Vagina (tissue), 2 donors: ENCODE results near the gene PACS1. TPM values are rescaled to one million over a fixed set of nuclear protein-coding genes. Genes with fewer than 3 reads are reported as not detected.
"Not testable (repeated sequence)": the region's sequence is repeated elsewhere in the genome, so short reads cannot be mapped to it uniquely, and the experiment has no call there.

ENCODE experiments used
- DNase-seq, 2 donors: peaks; one replicate each; pipeline ENCODE4 v3.0.0-alpha.2; 2017; ENCODE audit errors: extremely low spot score in 2 of 2
- H3K27ac ChIP-seq: fragments of 200-600 bp; sonication (generic); one replicate; pipeline ENCODE4 v1.5.1; 2019
- H3K27me3 ChIP-seq: fragments of 200-600 bp; sonication (generic); one replicate; pipeline ENCODE4 v1.5.1; 2019
- H3K36me3 ChIP-seq, 2 donors: fragments of 200-600 bp; sonication (generic); one replicate each; pipeline ENCODE4 v1.5.1; 2017 to 2019
- H3K4me1 ChIP-seq: fragments of 200-600 bp; sonication (generic); one replicate; pipeline ENCODE4 v1.5.1; 2019
- H3K4me3 ChIP-seq, 2 donors: fragments of 200-600 bp; sonication (generic); 1 replicate in 1 of 2; 2 replicates in 1 of 2; pipeline ENCODE4 v1.5.1; 2016 to 2019
- H3K9me3 ChIP-seq: fragments of 200-600 bp; sonication (generic); one replicate; pipeline ENCODE4 v1.5.1; 2019
- POLR2A ChIP-seq, 2 donors: fragments of 450-650 bp; IDR thresholded peaks; one replicate each; pipeline ENCODE4 v1.6.1; 2017; ENCODE audit warnings: antibody characterized with exemption in 2 of 2, mild to moderate bottlenecking in 2 of 2, moderate library complexity in 2 of 2
- POLR2AphosphoS5 ChIP-seq, 2 donors: sonication (generic); formaldehyde crosslinking; IDR thresholded peaks; one replicate each; pipeline ENCODE4 v1.9.0; 2017; ENCODE audit warnings: antibody characterized with exemption in 2 of 2, mild to moderate bottlenecking in 2 of 2, low read depth in 1 of 2; ENCODE audit not compliant: insufficient read depth in 1 of 2
- intact Hi-C: fragments of 100-400 bp; cut with DNase I; formaldehyde crosslinking; loops from one replicate; pipeline ENCODE4 v1.15.1; 2023
- total RNA-seq: library from RNA; depleted of rRNA; stranded (reverse); fragments of >200 nt; gene quantifications from one replicate; pipeline ENCODE4 v1.2.3, GENCODE V29; 2016
- TF ChIP-seq, protein P1 (sequence below), 3 experiments: fragments of 450-650 bp in 2 of 3; fragments of 200-600 bp in 1 of 3; sonication (generic) in 1 of 3; IDR thresholded peaks; one replicate each; pipeline ENCODE4 v1.5.1; 2017 to 2019; ENCODE audit warnings: antibody characterized with exemption in 3 of 3, mild to moderate bottlenecking in 2 of 3, moderate library complexity in 2 of 3

Gene PACS1
- 66.0 TPM for total RNA-seq

DNA sequence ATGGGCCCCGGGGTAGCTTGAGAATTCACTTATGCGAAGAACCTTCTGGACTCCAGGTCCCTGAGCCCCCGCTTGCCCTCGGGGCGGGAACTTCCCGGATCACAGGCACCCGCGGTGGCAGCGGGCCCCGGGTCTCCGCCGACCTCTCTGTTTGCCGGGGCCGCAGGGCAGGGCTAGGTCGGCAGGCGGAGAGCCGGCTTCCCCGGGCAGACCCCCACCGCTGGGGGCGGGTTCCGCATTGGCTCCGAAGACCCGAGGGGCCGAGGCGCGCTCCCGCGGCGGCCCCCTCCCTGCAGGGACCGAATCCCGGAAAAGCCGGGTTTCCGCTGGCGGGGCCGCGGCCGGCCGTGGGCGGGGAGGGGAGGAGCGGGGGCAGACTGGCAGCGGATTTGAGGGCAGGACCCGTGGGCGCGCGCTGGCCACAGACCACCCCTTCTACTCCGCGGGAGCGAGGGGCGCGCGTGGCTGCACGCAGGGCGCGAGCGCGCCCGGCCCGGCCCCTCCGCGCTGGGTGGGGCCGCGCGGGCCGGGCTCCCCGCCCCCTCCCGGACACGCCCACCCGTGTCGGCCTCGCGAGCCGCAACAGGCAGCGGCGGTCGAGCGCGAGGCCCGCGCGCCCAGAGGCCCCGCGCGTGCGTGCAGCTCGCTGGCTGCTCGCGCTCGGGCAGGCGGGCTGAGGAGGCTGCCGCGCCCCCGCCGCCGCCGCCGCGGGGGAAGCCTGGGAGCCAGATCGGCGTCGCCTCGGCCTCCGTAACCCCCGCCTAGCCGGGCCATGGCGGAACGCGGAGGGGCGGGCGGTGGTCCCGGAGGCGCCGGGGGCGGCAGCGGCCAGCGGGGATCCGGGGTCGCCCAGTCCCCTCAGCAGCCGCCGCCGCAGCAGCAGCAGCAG, at the start of gene PACS1:
Gene PACS1, plus strand, starts transcription at position 558 of the 889 bp plus-strand sequence. Its CDS starts 215 bp downstream, at position 773.
- intact Hi-C loops, result no loop called here
- no peak for DNase-seq
- Histone ChIP-seq H3K4me1 (peaks cover 42% of the 10 kb centered on the region), H3K27ac (peak within 1 kb of the TSS; percentile 90), H3K9me3 (no peaks in the 10 kb centered on the region), H3K27me3 (no peaks in the 10 kb centered on the region), H3K36me3 (peaks cover 0 to 42% of the 10 kb centered on the region in 2 donors), H3K4me3 (peak within 1 kb of the TSS; percentile 66 to 79)
- TF ChIP-seq, protein P1, sequence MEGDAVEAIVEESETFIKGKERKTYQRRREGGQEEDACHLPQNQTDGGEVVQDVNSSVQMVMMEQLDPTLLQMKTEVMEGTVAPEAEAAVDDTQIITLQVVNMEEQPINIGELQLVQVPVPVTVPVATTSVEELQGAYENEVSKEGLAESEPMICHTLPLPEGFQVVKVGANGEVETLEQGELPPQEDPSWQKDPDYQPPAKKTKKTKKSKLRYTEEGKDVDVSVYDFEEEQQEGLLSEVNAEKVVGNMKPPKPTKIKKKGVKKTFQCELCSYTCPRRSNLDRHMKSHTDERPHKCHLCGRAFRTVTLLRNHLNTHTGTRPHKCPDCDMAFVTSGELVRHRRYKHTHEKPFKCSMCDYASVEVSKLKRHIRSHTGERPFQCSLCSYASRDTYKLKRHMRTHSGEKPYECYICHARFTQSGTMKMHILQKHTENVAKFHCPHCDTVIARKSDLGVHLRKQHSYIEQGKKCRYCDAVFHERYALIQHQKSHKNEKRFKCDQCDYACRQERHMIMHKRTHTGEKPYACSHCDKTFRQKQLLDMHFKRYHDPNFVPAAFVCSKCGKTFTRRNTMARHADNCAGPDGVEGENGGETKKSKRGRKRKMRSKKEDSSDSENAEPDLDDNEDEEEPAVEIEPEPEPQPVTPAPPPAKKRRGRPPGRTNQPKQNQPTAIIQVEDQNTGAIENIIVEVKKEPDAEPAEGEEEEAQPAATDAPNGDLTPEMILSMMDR (IDR thresholded peaks at IDR 0.05), result no peak
- TF ChIP-seq POLR2A (IDR thresholded peaks at IDR 0.05) (peak in 1 of 2 donors; percentile 41), POLR2AphosphoS5 (IDR thresholded peaks at IDR 0.05; ENCODE audit: insufficient read depth in 1 of 2, low read depth in 1 of 2) (peak in 1 of 2 donors; percentile 57)

DNA sequence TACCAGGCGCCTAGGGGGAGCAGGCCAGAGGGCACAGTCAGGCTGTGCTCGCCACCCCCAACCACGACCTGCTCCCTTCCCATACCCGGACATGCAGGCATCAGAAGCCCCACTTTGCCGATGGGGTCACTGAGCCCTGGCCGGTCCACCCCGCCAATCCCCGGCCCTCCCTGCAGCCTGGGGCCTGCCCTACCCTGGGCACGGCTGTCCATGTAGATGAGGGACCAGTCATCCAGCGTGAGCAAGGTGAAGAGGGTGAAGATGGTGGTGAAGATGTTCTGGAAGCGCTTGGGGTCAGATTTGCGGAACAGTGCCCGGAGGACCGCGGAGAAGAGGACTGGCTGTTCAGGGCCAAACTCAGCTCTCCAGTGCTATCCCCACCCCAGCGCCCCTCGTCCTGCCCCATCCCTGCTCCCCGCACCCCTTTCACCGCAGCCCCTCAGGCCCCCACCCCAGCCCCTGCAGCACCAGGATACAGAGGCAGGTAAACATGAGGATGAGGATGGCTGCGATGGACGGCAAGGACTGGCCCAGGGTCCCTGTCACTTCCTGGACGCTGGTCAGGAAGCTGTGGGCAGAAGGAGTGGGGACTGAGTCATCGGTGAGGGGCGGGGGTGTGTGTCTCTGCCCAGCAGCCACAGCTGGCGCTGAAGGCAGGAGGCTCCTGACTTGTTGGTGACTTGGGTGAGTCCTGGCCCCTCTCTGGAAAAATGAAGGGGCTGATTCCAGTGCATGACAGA, 49.3 kb upstream of the PACS1 start:
- TF ChIP-seq, protein P1 (IDR thresholded peaks at IDR 0.05), result no peak
- TF ChIP-seq POLR2AphosphoS5 (IDR thresholded peaks at IDR 0.05; ENCODE audit: insufficient read depth in 1 of 2, low read depth in 1 of 2) (no peak), POLR2A (IDR thresholded peaks at IDR 0.05) (no peak)
- no peaks in the 10 kb centered on the region for H3K27me3 ChIP-seq
- H3K4me3 ChIP-seq, result no peak overlapping the region
- no peaks in the 10 kb centered on the region for H3K9me3 ChIP-seq
- H3K27ac ChIP-seq, result no peak overlapping the region
- intact Hi-C loops, result no loop called here
- no peaks in the 10 kb centered on the region for H3K36me3 ChIP-seq
- H3K4me1 ChIP-seq, result peaks cover 4% of the 10 kb centered on the region
- DNase-seq, result no peak

DNA sequence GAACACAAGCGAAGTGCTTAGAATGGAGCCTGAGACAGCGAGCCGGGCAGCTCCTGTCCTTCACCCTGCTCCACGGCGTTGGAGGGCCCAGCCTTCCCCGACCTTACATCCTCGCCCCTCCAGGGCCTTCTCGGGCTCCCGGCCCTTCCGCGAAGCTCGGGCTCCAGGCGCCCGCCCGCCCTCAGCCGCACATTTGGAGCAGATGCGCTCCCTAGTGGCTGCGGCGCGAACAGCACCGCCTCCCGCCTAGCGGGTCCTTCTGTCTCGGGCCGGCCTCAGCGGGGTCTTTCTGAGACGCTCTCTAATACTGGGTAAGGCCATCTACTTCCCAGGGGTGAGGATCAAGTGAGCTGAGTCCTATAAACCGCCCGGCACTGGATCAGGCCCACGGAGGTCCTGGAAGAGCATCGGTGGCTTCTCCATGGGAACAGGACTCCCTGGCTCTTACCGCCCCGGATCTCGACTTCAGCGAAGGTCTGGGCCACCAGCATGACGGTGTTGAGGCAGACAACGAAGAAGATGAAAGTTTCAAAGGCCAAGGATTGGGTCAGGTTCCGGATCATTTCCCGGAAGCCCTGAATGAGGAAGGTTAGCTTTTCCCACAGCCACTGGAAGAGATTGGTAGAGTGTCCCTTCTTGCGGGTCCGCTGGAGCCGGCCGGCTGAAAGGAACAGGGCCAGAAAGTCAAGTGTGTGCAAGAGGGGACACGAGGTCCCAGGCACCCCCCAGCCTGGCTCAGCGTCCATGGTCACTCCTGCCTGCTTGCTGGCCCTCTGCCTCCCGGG, 47.5 kb upstream of the PACS1 start:
- H3K4me3 ChIP-seq, result peak overlapping the region in 1 of 2 donors; percentile 8
- peaks cover 4% of the 10 kb centered on the region for H3K4me1 ChIP-seq
- no peaks in the 10 kb centered on the region for H3K27me3 ChIP-seq
- no peaks in the 10 kb centered on the region for H3K9me3 ChIP-seq
- no peaks in the 10 kb centered on the region for H3K36me3 ChIP-seq
- no peak overlapping the region for H3K27ac ChIP-seq
- TF ChIP-seq, protein P1 (IDR thresholded peaks at IDR 0.05), result peak; percentile 74 to 86 (median 81)
- TF ChIP-seq POLR2AphosphoS5 (IDR thresholded peaks at IDR 0.05; ENCODE audit: insufficient read depth in 1 of 2, low read depth in 1 of 2), result no peak
- no peak for TF ChIP-seq POLR2A (IDR thresholded peaks at IDR 0.05)
- intact Hi-C loops, result no loop called here
- no peak for DNase-seq

DNA sequence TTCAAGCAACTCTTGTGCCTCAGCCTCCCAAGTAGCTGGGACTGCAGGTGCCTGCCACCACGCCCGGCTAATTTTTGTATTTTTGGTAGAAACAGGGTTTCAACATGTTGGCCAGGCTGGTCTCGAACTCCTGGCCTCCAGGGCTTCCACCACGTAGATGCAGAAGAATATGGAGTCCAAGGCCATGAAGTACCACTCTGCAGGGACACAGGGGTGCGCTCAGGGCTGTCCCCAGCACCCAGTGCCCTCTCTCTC, 47.0 kb upstream of the PACS1 start:
- intact Hi-C loops, DNase-seq: not testable (repeated sequence)

DNA sequence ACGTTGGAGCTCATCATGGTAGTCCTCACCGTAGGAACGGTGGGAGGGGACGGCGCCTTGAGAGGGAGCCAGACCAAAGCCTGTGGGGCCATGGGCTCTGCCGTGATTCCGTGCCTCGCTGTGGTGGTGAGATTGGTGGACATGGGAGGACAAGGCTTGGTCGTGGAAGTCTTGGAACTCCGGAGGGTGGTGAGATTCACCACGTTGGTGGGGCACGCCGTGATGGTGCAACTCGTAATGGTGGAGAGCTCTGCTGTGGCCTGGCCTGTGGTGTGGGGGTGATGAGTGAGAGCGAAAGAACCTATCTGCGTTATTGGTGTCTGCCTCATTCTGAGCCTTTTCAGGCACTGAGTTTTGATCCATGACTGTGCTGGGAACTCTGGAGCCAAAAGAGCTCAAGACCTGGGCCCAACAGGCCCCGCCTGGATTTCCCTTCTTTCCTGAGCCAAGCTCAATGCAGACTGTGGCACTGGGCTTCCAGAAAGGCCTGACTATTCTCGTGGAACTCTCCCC, 44.0 kb upstream of the PACS1 start, which contains the start of gene CATSPER1:
Gene CATSPER1, minus strand, starts transcription at position 463 of the 513 bp plus-strand sequence. Its CDS starts 100 bp downstream, at position 363.
- DNase-seq, result no peak
- Histone ChIP-seq H3K27me3 (no peaks in the 10 kb centered on the region), H3K4me1 (peaks cover 4% of the 10 kb centered on the region), H3K9me3 (no peaks in the 10 kb centered on the region), H3K36me3 (no peaks in the 10 kb centered on the region), H3K27ac (no peak within 1 kb of the TSS), H3K4me3 (no peak within 1 kb of the TSS)
- no peak for TF ChIP-seq POLR2AphosphoS5 (IDR thresholded peaks at IDR 0.05; ENCODE audit: insufficient read depth in 1 of 2, low read depth in 1 of 2)
- TF ChIP-seq, protein P1 (IDR thresholded peaks at IDR 0.05), result no peak
- no peak for TF ChIP-seq POLR2A (IDR thresholded peaks at IDR 0.05)
- intact Hi-C loops, result no loop called here

More for the DNA sequence above, 47.0 kb upstream of the PACS1 start:
- not testable (repeated sequence) for H3K27me3 ChIP-seq, H3K9me3 ChIP-seq, H3K4me1 ChIP-seq, H3K4me3 ChIP-seq, H3K36me3 ChIP-seq, H3K27ac ChIP-seq
